ENCODE measurements around the gene CEMIP2.

- TF ChIP-seq CTCF (conservative IDR thresholded peaks at IDR 0.05; ENCODE audit: low read depth, low read length) (no peak), EZH2phosphoT487 (IDR thresholded peaks at IDR 0.05; ENCODE audit: borderline replicate concordance, low read length) (no peak)
These were observed 78.1 kb downstream of the CEMIP2 start for GRCh38 chr9:71690063-71690688.
